ENCODE data around the gene MAK. TPM values are rescaled to one million over a fixed set of nuclear protein-coding genes. Genes with fewer than 3 reads are reported as not detected.
"Not testable (repeated sequence)": the region's sequence is repeated elsewhere in the genome, so short reads cannot be mapped to it uniquely, and the experiment has no call there.

MAK gene
- total RNA-seq (2014; rRNA removed; shearing (Covaris generic)) = 0.10 TPM in 1 of 2 replicates, not detected in the other

- DNase-seq (ENCODE audit: low spot score) = peak; percentile 77
Observed at GRCh38 chr6:10837995-10838793, at the start of gene MAK. TSS of gene MAK (minus strand) at chr6:10838539. CDS start at chr6:10830648, 7,891 bp downstream.

GRCh38 chr6:10886691-10887502 is 48.6 kb upstream of the MAK start, which contains the start of gene SYCP2L:
TSS of gene SYCP2L (plus strand) at chr6:10887052. CDS start at chr6:10887127, 75 bp downstream.
- peak; percentile 89 for DNase-seq (ENCODE audit: low spot score)

- DNase-seq (ENCODE audit: low spot score) = not testable (repeated sequence)
Observed at GRCh38 chr6:10886365-10886690, 48.0 kb upstream of the MAK start.

- no peak for DNase-seq (ENCODE audit: low spot score)
Observed at GRCh38 chr6:10884245-10884972, 46.1 kb upstream of the MAK start.

GRCh38 chr6:10883312-10884244 is 45.2 kb upstream of the MAK start:
- DNase-seq (ENCODE audit: low spot score) = no peak

GRCh38 chr6:10882657-10883171 is 44.4 kb upstream of the MAK start:
- DNase-seq (ENCODE audit: low spot score) = no peak

GRCh38 chr6:10882253-10882630 is 43.9 kb upstream of the MAK start:
- not testable (repeated sequence) for DNase-seq (ENCODE audit: low spot score)

- DNase-seq (ENCODE audit: low spot score) = no peak
Observed at GRCh38 chr6:10880366-10880765, 42.0 kb upstream of the MAK start.

GRCh38 chr6:10877871-10878270 is 39.5 kb upstream of the MAK start:
- DNase-seq (ENCODE audit: low spot score) = no peak

- no peak for DNase-seq (ENCODE audit: low spot score)
Observed at GRCh38 chr6:10877012-10877411, 38.7 kb upstream of the MAK start.

- DNase-seq (ENCODE audit: low spot score) = no peak
Observed at GRCh38 chr6:10875026-10875425, 36.7 kb upstream of the MAK start.

GRCh38 chr6:10874207-10874606 is 35.9 kb upstream of the MAK start:
- DNase-seq (ENCODE audit: low spot score) = no peak

- no peak for DNase-seq (ENCODE audit: low spot score)
Observed at GRCh38 chr6:10873374-10873773, 35.0 kb upstream of the MAK start.

- DNase-seq (ENCODE audit: low spot score) = no peak
Observed at GRCh38 chr6:10867952-10868351, 29.6 kb upstream of the MAK start.

GRCh38 chr6:10866709-10867108 is 28.4 kb upstream of the MAK start:
- DNase-seq (ENCODE audit: low spot score) = not testable (repeated sequence)

- DNase-seq (ENCODE audit: low spot score) = not testable (repeated sequence)
Observed at GRCh38 chr6:10863031-10863430, 24.7 kb upstream of the MAK start.

- no peak for DNase-seq (ENCODE audit: low spot score)
Observed at GRCh38 chr6:10862361-10862760, 24.0 kb upstream of the MAK start.

- no peak for DNase-seq (ENCODE audit: low spot score)
Observed at GRCh38 chr6:10861086-10861485, 22.7 kb upstream of the MAK start.

- DNase-seq (ENCODE audit: low spot score) = no peak
Observed at GRCh38 chr6:10857259-10857658, 18.9 kb upstream of the MAK start.

- DNase-seq (ENCODE audit: low spot score) = no peak
Observed at GRCh38 chr6:10854922-10855632, 16.7 kb upstream of the MAK start.

Measured in H4 (cell line).